ENCODE measurements around the gene GSTM1. TPM values are rescaled to one million over a fixed set of nuclear protein-coding genes. Genes with fewer than 3 reads are reported as not detected.

The GSTM1 gene
- total and polyA plus RNA-seq, 10 donors, result 0.47 to 98.6 (median 65.0) TPM; not detected in 3

GRCh38 chr1:109730666-109731065, 43.0 kb downstream of the GSTM1 start:
- no peak for TF ChIP-seq POLR2A (IDR thresholded peaks at IDR 0.05)
- no peak for TF ChIP-seq POLR2AphosphoS5 (IDR thresholded peaks at IDR 0.05)
- TF ChIP-seq CTCF (IDR thresholded peaks at IDR 0.05 in 8 of 11, conservative IDR thresholded peaks at IDR 0.05 in 3 of 11), result no peak
- 78 to 93% (median 87%) methylated on average over 6 of the region's 6 CpGs for WGBS, 5 donors
- H3K9me3 ChIP-seq, result peaks cover 0 to 2% (median 0%) of the 10 kb centered on the region in 8 donors
- intact Hi-C loops (cut with DNase I; ENCODE audit: low total_unique reads), result loop anchor here (2.0 kb wide), 1 partner anchor 28 kb away; no protein-coding TSS in a partner anchor
- no peak for DNase-seq
- H3K27me3 ChIP-seq (replicated peaks in 1 of 7), result no peaks in the 10 kb centered on the region
- no peaks in the 10 kb centered on the region for H3K36me3 ChIP-seq
- H3K27ac ChIP-seq, result no peak overlapping the region
- H3K4me3 ChIP-seq, result no peak overlapping the region
- H3K4me1 ChIP-seq, result no peaks in the 10 kb centered on the region

- Histone ChIP-seq H3K36me3 (peaks cover 0 to 12% (median 4%) of the 10 kb centered on the region in 6 donors), H3K9me3 (peaks cover 0 to 2% (median 0%) of the 10 kb centered on the region in 8 donors), H3K27ac (no peak overlapping the region), H3K27me3 (replicated peaks in 1 of 7) (no peaks in the 10 kb centered on the region), H3K4me3 (no peak overlapping the region), H3K4me1 (no peaks in the 10 kb centered on the region)
- 53 to 78% (median 66%) methylated on average over 3 of the region's 3 CpGs for WGBS, 5 donors
- no peak for DNase-seq
- intact Hi-C loops (cut with DNase I; ENCODE audit: low total_unique reads), result no loop called here
- TF ChIP-seq CTCF (IDR thresholded peaks at IDR 0.05 in 8 of 11, conservative IDR thresholded peaks at IDR 0.05 in 3 of 11) (no peak), POLR2AphosphoS5 (IDR thresholded peaks at IDR 0.05) (no peak), POLR2A (IDR thresholded peaks at IDR 0.05) (no peak)
These were observed 44.8 kb downstream of the GSTM1 start for GRCh38 chr1:109732390-109732881.

GRCh38 chr1:109733236-109733870, 45.7 kb downstream of the GSTM1 start:
- no peaks in the 10 kb centered on the region for H3K4me1 ChIP-seq
- no peak overlapping the region for H3K27ac ChIP-seq
- no peak for DNase-seq
- no peak overlapping the region for H3K4me3 ChIP-seq
- H3K9me3 ChIP-seq, result peaks cover 0 to 2% (median 0%) of the 10 kb centered on the region in 8 donors
- H3K36me3 ChIP-seq, result peaks cover 0 to 17% (median 4%) of the 10 kb centered on the region in 6 donors
- WGBS, 5 donors, result 83 to 96% (median 92%) methylated on average over 4 of the region's 4 CpGs
- no peaks in the 10 kb centered on the region for H3K27me3 ChIP-seq (replicated peaks in 1 of 7)
- TF ChIP-seq CTCF (IDR thresholded peaks at IDR 0.05 in 8 of 11, conservative IDR thresholded peaks at IDR 0.05 in 3 of 11) (no peak), POLR2AphosphoS5 (IDR thresholded peaks at IDR 0.05) (no peak), POLR2A (IDR thresholded peaks at IDR 0.05) (no peak)
- intact Hi-C loops (cut with DNase I; ENCODE audit: low total_unique reads), result no loop called here
